GM18870 (cell line): ENCODE data around the gene RBMX2.

Experiments used
- ATAC-seq: cut with Tn5 transposase; IDR thresholded peaks from one replicate; pipeline ENCODE4 v1.9.1; 2021; ENCODE audit warnings: moderate library complexity; ENCODE audit not compliant: unreplicated experiment

Gene RBMX2

DNA sequence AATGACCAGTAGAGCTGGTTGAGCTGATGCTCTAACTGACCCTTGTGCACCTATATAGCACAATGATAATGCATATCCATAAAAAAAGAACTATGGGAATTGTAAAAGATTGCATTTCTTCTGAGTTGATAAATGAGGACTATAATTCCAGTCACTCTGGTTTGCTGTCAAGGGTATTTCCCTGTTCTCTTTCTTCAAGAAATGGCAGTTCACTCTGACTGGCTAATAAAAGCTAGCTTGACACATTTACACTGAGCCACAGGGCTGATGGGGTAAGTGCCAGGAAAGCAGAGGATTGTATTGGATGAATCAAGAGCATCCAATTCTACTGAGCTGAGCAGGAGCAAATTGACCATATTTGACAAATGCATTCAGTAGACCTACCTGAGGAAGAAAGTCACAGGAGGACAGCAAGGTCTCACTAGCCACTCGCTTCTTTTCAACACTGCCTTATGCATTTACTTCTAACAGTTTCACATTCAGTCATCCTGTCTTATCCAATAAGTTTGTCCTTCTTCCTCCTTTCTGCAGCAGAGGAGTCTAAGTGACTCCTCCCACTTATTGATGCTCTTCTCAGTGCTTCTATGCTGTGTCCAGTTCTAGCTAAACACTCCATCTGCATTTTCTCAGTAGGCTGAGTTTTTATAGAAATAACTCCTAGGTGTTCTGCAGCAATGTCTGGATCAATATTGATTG, 43.0 kb downstream of the RBMX2 start:
- no peak for ATAC-seq

- no peak for ATAC-seq
Observed at GRCh38 chrX:130446974-130447373, 45.2 kb downstream of the RBMX2 start.
